Measurements from ENCODE around the gene CEPT1.

The CEPT1 gene

DNA sequence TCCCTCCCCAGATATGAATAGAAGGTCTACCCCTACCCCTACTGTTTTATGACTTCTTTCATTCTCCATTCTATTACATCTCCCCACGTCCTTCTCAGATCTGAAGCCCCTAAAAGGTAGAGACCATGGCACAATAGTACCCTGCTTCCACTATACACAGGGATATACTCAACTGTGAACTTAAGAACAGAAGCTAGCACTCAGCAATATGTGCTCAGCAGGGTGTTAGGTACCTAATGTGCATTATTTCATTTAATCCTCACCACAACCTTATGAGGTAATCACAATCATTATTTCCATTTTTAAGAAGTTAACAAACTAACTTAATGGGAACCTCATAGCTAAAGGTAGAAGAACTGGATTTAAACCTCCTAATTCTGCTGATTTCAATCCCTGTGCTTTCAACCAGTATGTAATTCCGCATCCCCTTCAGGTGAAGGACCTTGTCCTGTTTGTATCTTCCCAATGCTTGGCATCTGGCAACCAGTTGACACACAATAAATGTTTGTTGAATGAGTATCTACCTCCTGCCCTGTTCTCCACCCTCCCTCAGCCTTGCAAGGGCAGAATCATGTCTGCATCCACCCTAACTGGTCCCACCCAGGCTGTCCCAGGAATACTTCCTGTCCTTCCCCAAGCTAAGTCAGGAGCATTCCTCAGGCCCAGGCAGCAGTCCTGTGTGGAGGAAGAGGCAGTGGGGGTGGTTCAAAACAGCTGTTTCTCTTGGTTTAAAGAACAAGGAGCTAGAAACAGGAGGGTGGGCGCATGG lies 53.9 kb downstream of the CEPT1 start:
- no peak for DNase-seq

DNA sequence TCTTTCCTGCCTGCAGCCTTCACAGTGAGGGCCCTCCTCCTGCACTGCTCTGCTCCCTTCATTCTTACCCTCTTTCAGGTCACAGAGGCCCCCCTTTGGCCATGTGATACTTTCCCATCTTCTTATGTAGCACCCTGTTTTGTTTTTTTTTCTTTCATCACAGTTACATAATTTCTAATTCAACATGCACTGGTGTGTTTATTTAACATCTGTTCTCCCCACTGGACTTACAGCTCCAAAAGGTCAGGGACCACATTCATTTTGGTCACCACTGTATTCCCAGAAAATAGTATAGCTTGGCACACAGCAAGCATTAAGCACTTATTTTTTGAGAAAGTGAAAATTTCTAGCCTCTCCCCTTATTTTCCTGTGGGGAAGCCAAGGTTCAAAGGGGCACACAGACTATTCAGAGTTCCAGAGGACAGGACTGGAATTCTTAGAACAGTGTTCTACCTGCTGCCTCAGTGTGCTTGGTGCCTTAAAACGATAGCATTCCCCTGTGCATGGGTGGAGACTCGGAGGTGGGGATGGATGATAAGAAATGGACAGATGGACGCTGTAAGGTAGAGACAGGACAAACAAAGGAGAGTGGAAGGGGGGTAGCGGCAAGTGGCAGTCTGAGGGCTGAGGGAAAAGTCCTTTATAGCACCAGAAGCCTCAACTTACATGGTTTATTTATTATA lies 55.1 kb downstream of the CEPT1 start:
- no peak for DNase-seq

DNA sequence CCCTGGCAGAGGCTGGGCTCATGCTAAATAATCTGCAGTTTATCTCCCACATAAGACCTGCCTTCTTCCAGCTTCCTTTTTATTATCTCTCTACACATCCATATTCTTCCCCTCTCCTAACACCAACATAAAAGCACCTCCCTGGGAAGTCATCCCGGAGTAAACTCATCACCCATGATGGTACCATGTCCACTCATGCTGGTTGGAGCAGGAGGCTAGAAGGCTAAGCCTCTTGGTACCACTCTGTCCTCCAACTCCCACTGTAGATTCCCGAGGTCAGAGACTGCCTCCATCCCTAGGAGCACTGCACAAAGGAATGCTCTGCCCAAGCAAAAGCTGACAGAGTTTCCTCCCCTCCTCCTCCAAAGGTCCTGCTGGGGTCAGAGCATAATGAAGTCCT lies 56.2 kb downstream of the CEPT1 start:
- DNase-seq = no peak

DNA sequence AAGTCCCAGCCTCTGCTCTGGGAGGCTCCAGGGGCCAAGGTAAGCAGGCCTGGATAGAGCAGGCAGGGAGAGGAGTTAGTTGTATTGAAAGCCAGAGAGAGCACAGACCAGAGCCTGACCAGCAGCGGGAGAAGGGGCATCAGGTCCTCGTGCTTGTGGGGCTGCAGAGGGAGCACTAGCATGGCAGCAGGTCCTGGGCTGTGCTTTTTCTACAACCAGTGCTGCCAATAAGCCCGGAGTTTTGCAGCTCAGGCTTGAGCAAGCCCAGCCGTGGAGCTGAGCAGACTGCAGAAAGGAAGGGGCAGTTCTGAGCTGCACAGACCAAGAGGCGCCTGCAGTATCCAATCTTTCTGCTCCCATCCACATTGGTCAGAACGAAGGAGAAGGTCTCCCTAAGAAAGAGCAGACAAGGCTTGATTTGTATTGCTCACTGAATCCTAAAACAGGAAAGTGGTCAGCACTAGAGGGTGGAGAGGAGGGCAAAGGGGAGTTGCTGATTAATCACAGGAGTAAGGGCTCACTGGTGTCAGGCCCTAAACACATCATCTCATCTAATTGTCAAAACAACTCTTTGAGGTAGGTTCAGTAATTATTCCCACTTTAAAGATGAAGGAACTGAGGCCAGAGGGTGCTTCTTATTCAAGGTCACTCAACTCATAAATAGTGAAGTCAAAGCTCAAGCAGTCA lies 57.7 kb downstream of the CEPT1 start:
- DNase-seq = peak; percentile 28

DNA sequence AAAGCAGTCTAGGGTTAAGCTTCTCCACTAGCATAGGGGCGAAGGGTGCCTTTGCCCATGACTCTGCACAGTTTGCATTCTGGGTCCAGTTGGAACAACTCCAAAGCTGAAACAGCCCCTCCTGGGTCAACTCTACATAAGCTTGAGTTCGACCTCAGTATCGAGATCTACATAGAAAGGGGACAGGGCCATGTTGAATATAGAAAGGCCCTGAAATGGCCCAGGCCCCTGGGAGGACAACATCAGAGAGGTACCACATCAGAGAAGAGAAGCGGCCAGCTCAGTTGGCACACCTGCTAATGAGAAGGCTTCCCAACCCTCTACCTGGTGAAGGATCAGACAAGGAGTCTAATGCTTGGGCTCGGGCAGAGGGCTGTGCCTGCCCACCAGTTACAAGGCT lies 58.8 kb downstream of the CEPT1 start:
- no peak for DNase-seq

DNA sequence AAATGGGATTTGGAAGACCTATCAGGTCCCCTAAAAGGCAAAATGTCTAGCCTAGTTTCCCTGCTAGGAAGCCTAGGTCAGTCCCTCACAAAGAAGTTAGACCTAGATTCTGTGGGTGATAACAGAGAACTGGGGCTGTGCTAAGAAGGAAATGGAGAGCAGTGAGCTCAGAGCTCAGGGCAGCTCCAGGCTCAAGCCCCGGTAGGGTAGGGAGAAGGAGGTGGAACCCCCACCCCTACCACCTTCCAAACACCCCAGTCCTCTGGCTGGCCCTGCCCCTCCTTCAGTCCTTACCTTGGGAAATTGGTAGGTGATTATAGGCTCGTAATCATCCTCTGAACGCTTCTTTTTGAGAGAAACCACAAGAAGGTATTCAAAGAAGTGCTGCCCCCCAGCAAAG lies 59.3 kb downstream of the CEPT1 start:
- no peak for DNase-seq

DNA sequence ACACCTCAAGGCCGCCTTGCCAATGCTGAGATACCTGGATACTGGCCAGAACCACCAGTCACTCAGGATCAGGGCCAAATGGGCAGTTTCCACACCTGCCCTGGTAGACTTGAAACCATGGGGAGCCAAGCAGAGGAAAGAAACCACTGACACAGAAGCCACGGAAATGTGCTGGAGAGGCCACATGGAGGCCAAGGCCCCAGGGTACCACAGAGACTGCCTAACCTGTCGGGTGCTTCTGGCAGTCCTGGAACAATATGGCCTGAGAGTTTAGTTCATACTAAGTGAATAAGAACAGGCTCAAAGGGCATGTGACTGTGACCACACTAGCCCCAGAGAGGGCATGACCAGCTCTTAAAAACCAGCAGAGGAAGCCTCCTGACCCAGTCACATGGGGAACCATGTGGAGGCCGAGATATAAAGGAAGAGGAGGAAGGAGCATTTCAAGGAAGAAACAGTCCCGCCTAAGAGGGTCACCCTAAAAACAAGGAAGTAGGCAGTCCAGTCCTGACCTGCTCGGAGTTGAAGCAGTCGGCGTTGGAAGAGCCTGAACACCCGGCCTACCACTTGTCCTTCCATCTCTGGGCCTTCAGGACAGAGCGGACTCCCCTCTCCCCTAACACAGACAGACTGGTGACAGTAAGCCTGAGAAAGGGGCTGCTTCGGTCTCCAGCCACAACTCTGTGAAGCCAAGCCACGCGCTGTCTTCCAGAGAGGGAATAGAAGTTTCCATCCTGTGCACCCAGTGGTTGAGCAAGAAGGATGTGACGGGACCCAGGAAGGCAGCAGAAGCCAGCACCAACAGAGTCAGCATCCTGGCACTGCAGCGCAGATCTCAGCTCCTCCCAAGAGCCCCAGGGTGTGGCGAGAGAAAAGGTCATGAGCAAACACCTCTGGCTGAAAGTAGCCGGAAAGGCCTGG lies 60.1 kb downstream of the CEPT1 start, which contains the start of gene DENND2D:
TSS of gene DENND2D (minus strand) at position 766 of the 921 bp plus-strand sequence. CDS start at position 579, 187 bp downstream.
- DNase-seq = no peak

DNA sequence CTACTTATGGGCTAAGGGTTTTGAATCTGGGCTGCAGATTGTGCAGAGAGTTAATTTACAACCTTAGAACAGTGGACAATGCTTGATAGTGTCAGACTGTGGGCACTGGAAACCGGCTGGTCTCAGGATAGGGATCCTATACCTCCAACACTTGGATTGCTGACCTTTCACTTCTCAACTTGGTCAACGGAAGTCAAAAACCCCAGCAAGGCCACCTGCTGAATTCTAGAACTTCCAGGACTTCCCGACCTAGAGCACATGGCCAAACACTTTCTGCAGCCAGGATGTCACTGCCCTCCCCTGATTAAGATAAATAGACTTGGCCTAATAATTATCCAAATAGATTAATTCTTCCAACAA lies 60.8 kb downstream of the CEPT1 start:
- no peak for DNase-seq

DNA sequence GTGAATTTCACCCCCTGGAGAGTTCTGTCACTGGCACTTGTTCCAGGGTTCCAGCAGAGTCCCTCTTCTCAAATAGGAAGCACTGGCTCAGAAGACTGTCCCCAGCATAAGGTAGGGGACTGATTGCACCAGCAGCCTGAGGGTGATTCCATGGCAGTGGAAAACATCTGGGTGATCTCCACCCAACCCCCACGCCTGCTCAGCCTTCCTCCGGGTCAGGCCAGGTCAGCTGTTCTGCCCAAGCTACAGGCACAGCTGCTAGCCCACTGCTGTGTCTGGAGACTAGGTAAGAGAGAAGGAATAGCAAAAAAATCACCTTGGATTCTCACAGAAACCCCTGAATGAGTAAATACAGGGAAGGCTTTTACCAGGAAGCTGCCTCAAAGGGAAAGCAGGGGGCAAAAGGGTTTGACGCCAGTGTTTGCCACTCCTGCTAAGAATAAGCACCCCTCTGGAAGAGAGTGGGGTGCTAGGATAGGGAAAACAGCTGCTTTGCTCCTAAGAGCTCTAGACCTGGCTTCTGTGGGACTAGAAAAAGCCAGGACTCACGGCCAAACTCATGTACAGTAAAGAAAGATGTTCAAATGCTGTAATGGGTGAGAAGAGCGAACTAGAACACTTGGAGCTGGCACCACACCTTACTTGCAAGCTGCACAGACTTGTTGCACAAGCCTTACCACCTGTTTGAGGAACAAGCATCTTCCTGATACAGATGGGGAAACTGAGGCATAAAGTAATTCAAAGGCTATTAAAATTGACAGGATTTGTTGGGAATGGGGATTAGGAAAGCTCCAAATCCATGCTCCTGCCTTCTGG lies 61.5 kb downstream of the CEPT1 start:
- DNase-seq = peak; percentile 26

DNA sequence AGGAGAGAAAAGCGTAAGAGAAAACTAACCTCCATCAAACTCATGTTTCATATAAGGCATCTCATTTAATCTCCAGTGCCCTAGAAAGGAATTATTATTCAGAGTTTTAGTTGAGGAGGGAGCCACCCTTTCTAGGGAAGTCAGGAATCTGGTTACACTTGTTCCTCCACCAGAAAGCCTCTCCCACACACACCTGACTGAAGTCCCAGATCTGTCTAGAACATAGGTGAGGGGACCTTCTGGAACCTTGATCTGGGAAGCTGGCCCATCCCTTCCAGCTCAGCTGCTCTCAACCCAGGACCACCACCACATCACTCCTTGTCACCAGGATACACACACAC lies 62.3 kb downstream of the CEPT1 start:
- no peak for DNase-seq

DNA sequence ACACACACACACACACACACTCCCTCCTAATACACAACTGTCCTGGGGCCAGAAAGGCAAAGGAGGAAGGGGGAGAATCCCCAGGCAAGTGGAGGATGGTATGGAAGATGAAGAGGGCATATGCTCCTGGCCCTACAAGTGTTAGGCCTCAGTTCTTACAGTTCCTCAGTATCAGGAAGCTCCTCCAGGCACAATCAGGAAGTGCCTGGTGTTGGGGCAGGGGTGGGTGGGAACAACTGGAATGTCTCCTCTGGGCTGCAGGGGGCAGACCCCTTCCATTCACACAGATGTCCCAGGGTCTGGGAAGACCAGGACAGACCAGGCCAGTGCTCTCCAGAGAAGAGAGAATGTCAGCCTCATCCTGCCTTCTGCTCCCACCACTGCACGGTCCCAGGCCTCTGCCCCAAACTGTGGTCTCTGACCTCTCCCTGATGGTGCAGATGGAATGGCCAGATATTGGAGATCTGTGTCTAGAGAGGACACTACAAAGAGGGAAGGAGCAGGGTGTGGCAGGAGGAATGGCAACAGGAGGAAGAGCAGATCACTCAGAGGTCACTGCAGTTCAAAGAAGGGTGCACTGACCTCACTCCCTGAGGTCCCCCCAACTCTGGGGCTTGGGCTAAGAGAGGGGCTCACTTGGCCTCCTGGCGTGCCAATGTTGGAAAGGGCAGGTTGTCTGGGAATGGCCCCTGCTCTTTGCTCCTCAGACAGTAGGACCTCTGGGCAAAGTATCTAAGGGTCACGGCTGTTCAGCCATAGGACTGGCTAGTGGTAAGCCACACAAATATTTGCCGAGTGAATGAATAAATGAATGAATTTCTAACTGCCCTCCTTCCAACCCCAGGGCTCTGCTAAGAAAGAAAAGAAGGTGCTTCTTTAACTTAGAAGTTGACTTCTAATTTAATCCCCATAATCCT lies 62.9 kb downstream of the CEPT1 start:
- peak; percentile 28 for DNase-seq

DNA sequence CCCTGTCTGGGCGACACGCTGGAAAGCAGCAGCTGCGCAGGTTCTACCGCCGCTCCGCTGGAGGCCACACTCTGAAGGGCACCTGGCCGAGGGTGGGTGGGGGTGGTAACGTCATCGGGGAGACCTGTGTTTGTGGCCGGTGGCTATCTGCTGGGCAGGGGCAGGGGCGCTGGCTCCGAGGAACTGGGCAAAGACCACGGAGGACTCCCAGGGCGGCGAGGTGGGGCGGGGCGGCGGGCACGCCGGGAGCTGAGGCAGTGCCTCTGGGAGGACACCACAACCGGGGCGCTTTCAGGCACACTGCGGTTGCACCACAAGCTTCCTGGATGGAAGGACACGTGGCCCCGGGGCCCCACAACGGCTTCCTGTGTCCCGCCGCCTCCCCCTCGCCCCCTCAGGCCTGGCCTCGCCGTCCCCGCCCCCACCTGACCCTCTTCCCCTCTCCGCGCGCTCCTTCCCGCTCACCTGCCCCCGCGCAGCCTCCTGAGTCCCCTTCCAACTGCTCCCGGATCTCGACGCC lies 63.7 kb downstream of the CEPT1 start:
- peak; percentile 32 for DNase-seq

DNA sequence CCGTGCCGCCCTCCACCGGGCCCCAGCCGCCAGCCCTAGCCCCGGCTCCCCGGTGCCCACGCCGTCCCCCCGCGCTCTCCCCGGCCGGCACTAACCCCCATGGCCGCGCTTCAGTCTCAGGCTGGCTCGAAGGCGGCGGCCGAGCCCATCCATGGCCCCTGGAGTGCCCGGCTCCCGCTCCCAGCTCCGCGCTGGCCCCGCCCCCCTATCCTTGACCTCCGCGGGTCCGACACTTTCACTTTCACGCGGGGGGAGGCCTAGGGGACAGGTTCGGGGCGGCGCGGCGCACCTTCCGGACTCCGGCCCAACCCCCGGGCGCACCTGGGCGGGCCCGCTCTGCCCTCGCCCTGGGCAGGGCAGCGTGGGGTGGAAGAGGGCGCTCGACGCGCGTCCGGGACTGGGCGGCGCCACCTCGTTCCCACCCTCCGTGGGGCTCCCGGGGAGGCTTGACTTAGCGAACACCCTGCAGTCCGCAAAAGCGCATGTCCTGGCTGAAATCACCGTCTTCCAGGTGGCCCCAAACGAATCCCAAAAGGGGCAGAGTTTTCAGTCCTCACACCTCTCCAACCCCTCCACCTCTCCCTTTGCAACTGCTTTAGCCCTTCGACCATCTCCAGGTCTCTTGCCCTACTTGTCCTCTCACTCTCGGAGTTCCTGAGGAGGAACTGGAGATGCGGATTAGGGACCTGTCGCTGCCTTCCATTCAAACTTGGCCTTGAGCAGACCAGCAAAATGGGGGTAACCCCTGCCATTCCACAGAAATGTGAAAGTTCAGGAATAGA lies 64.4 kb downstream of the CEPT1 start:
- DNase-seq = no peak

DNA sequence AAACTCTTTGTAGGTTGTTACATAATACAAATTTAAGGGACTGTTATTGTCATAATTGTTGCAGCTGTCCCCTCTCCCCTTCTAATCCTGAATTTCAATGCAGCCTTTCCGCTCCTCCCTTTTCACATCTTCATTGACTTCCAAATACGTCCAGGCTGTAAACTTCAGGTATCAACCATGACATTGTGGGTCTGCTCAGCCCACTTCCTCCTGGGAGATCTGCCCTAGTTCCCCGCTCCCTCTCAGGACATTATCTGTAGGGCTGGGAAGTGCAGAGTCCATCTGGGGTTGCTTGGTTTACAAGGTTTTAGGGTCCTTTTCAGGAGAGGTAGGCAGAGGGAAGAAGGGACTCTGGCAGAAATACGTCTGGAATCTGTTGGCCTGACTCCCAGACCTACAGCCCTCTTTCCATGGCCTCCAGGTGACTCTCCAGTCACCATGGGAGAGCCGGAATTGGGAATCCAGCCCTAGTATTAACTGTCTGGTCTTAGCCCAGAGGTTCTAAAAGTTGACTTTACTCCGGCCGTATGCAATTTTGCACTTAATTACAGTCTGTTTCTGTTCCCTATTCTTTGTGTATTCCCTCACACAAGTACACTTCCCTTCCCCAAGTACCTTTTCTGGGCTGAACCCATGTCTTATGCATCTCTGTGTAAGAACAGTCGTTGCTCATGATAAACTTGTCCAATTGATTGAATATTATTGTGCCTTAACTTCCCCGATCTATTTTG lies 65.1 kb downstream of the CEPT1 start:
- no peak for DNase-seq

DNA sequence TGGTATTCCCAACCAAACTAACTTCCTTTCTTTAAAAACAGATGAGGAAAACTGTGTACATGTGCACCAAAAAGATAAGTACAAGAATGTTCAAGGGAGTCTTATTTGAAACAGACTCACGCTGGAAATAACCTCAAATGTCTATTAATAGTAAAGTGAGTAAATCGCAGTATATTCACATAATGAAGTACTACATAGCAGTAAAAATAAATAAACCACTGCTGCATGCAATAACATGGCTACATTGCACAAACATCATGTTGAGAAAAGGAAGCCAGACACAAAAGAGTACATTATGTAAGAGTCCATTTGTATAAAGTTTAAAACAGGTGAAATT lies 65.7 kb downstream of the CEPT1 start:
- DNase-seq = no peak

DNA sequence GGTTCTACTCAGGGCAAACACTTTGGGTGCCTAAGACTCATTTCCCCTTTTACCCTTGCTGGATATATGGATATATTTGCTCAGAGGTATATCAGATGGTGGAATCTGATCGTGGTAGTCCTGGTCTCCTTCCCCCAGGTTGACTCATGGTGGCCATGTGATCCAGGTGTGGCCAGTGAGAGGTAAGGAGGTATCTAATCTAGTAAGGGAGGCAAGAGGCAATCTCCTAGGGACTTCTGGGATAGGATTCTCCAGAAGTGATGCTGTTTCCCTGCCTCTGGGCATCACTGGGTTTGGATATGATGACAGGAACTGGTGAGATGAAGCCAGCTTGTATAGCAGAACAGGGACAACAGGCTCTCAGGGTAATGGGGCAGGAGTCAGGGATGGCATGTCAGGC lies 68.9 kb downstream of the CEPT1 start:
- DNase-seq = no peak

DNA sequence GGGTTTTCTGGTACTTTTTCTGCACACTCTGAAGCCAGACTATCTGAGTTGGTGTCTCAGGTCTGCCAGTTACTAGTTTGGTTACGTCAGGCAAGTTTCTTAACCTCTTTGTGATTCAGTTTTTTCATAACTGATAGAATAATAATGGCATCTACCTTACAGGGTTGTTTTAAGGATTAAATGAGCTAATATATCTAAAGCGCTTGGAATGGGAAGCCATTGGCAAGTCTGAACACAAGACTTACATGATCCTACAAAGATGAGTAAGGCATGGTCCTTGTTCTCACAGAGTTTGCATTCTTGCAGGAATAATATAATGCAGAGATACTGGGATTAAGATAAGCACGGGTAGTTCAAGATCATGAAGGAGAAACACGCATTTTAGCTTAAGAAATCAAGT lies 69.6 kb downstream of the CEPT1 start:
- DNase-seq = no peak

DNA sequence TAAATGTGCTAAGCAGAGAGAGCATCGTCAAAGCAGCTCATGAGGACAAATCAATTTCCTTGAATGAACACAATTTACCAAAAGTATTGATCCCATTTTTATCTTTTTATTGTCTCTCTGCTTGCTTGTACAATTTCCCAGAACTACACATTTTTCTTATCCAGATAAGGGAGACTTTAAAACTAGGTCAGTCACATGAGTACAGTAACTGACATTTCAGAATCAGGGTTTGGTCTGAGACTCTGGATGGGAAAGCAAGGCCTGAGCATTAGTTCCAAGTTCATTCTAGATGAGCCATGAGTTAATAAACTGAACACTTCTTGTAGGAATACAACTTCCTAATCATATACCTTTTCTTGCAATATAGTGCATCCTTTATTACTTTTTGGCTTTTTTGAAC lies 71.9 kb downstream of the CEPT1 start:
- no peak for DNase-seq

DNA sequence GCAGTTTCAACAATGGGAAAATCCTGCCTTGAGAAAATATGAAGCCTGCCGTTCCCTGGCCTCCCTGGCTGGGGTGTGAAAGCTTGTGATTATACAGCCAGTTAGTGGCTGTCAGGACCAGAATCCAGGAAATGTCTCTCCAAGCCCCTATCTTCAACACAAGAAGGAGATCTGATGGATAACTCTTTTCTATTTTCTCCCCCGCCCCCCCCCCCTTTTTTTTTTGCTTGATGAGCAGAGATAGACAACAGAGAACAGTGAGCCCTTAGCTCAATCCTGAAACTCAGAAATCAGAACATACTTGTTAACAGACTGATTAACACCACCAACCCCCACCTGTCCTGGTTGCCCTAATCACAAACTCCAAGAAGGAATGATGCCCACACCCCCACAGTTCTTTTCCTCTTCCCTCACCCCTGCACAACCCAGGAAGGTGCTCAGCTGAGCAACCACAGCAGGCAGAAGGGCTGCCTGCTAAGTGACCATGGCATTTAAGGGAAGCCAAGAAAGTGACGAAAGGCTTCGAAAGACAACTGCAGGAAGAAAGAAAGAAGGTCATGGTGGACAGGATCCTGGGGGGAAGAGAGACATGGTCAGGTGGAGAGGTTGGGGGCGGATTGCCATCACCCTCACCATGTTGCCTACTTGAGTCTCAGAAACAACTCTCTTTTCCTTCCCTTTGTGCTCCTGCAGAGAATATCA lies 72.8 kb downstream of the CEPT1 start:
- no peak for DNase-seq

Data from NCI-H82 (cell line).